ENCODE data around the gene DMD. TPM values are rescaled to one million over a fixed set of nuclear protein-coding genes. Genes with fewer than 3 reads are reported as not detected.

Gene DMD
- total RNA-seq, 4 donors from 2014 or later = 18.7 to 69.5 (median 38.5) TPM

DNA sequence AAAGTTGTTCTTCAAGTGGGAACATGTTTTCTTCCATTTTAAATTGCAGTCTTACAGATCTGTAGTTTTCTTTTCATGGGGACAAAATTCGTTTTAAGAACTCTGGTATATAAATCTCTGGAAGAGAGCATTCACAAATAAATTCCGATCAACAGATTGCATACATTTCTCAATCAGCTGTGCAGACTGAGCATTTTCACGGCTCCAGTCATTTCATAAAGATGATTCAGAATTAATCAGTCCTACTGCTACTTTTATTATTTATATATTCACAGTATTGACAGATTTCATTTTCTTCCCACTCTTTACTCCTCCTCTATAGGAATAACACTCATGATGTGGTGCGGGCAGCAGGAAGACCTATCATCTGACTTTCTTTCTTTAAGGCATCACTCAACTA, 1604.6 kb downstream of the DMD start:
- Histone ChIP-seq H3K9me3 (no peaks in the 10 kb centered on the region), H3K4me1 (no peaks in the 10 kb centered on the region), H3K4me3 (no peak overlapping the region), H3K27ac (no peak overlapping the region), H3K27me3 (no peaks in the 10 kb centered on the region), H3K36me3 (no peaks in the 10 kb centered on the region)
- no peak for DNase-seq (ENCODE audit: low spot score in 2 of 2)
- 76% methylated on average over 4 of the region's 4 CpGs for WGBS
- no peak for TF ChIP-seq POLR2A (IDR thresholded peaks at IDR 0.05)
- TF ChIP-seq POLR2AphosphoS5 (IDR thresholded peaks at IDR 0.05) = no peak
- TF ChIP-seq EP300 (IDR thresholded peaks at IDR 0.05) = no peak
- TF ChIP-seq, protein P1, sequence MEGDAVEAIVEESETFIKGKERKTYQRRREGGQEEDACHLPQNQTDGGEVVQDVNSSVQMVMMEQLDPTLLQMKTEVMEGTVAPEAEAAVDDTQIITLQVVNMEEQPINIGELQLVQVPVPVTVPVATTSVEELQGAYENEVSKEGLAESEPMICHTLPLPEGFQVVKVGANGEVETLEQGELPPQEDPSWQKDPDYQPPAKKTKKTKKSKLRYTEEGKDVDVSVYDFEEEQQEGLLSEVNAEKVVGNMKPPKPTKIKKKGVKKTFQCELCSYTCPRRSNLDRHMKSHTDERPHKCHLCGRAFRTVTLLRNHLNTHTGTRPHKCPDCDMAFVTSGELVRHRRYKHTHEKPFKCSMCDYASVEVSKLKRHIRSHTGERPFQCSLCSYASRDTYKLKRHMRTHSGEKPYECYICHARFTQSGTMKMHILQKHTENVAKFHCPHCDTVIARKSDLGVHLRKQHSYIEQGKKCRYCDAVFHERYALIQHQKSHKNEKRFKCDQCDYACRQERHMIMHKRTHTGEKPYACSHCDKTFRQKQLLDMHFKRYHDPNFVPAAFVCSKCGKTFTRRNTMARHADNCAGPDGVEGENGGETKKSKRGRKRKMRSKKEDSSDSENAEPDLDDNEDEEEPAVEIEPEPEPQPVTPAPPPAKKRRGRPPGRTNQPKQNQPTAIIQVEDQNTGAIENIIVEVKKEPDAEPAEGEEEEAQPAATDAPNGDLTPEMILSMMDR (IDR thresholded peaks at IDR 0.05) = no peak

DNA sequence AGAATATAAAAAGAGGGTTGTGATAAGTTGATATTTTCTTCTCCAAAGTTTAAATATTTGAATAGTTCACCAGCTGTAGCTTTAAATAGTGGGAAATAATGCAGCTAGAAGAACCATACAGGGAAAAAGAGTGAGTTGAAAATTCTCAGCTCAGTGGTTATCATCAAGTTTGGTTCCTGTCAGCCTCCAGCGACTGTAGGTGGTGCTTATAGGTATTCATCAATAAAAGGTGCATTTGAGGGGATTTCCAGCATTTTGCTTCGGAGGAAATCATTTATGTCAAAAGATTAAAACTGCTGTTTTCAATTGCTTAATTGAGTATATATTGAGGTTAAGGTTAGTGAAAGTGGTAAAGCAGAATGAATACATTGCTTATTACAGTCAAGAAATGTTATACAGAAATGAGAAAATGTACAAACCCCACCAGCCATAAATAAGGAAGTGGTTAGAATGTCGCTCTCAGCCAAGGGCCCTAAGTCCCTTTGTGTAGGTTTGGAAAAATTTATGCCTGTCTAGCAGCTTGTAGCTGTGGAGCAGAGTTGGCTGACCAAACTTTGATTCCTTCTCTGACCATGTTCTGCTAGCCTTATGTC, 1606.6 kb downstream of the DMD start:
- Histone ChIP-seq H3K27ac (no peak overlapping the region), H3K27me3 (no peaks in the 10 kb centered on the region), H3K9me3 (no peaks in the 10 kb centered on the region), H3K4me3 (no peak overlapping the region), H3K36me3 (no peaks in the 10 kb centered on the region), H3K4me1 (no peaks in the 10 kb centered on the region)
- DNase-seq (ENCODE audit: low spot score in 2 of 2) = no peak
- TF ChIP-seq EP300 (IDR thresholded peaks at IDR 0.05) = no peak
- no peak for TF ChIP-seq POLR2AphosphoS5 (IDR thresholded peaks at IDR 0.05)
- no peak for TF ChIP-seq POLR2A (IDR thresholded peaks at IDR 0.05)
- TF ChIP-seq, protein P1 (IDR thresholded peaks at IDR 0.05) = no peak
- WGBS = 56% methylated on average over 3 of the region's 3 CpGs

DNA sequence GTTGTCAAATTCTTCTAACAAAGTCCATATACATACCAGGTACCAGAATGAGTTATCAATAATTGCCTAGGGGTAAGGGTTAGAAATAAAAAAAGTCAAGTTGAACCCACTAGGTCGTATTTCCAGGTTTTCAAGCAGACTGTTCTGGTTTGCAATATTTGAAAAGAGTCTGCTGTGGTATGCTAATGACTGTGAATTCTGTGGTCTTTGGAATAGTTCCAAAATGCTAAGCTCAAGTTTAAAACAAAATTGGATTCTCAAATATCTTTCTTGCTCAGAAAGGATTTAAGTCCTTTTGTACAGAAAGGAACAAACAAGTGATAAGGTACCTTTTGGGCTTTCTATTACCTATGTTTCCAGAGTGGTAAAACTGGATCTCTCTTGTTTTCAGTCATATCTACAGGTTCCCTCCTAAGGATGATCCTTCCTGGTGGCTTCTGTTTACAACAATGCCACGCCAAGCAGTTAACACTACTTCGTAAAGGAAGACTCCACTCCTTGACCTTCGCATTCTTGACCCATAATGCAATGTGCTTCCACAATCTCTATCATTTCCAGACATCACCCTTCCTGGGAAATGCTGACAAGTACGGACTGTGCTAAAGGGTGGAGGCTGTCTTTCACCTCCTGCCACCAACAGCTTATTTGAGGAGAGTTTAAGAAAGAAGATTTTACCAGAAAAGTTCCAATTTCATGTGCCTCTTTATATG, 1607.8 kb downstream of the DMD start:
- no peak overlapping the region for H3K4me3 ChIP-seq
- DNase-seq (ENCODE audit: low spot score in 2 of 2) = no peak
- H3K36me3 ChIP-seq = no peaks in the 10 kb centered on the region
- no peaks in the 10 kb centered on the region for H3K27me3 ChIP-seq
- no peaks in the 10 kb centered on the region for H3K4me1 ChIP-seq
- H3K27ac ChIP-seq = no peak overlapping the region
- H3K9me3 ChIP-seq = no peaks in the 10 kb centered on the region
- WGBS = 60% methylated on average over 5 of the region's 5 CpGs
- no peak for TF ChIP-seq POLR2A (IDR thresholded peaks at IDR 0.05)
- TF ChIP-seq EP300 (IDR thresholded peaks at IDR 0.05) = no peak
- TF ChIP-seq, protein P1 (IDR thresholded peaks at IDR 0.05) = no peak
- no peak for TF ChIP-seq POLR2AphosphoS5 (IDR thresholded peaks at IDR 0.05)

DNA sequence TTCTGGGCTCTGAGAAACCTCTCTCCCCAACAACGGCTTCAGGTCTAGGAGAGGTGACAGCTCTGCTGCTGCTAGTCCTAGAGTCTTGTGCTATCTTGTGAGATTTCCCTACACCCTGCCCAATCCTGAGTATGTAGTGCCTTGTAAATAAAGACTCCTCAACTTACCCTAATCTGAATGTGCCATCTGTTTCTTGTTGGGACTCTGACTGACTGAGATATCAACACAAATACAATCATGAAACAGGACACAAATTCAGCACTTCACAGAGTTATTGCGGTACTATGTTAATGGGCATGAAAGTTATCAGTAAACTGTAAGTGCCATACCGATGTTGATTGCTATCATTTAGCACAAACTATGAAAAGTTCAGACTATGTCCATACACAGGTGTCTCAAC, 1610.5 kb downstream of the DMD start:
- H3K9me3 ChIP-seq = no peaks in the 10 kb centered on the region
- no peaks in the 10 kb centered on the region for H3K4me1 ChIP-seq
- H3K4me3 ChIP-seq = no peak overlapping the region
- TF ChIP-seq, protein P1 (IDR thresholded peaks at IDR 0.05) = no peak
- no peak for TF ChIP-seq EP300 (IDR thresholded peaks at IDR 0.05)
- no peak for TF ChIP-seq POLR2AphosphoS5 (IDR thresholded peaks at IDR 0.05)
- TF ChIP-seq POLR2A (IDR thresholded peaks at IDR 0.05) = no peak
- no peaks in the 10 kb centered on the region for H3K27me3 ChIP-seq
- H3K36me3 ChIP-seq = no peaks in the 10 kb centered on the region
- WGBS = 86% methylated on average over 3 of the region's 3 CpGs
- no peak for DNase-seq (ENCODE audit: low spot score in 2 of 2)
- H3K27ac ChIP-seq = no peak overlapping the region

DNA sequence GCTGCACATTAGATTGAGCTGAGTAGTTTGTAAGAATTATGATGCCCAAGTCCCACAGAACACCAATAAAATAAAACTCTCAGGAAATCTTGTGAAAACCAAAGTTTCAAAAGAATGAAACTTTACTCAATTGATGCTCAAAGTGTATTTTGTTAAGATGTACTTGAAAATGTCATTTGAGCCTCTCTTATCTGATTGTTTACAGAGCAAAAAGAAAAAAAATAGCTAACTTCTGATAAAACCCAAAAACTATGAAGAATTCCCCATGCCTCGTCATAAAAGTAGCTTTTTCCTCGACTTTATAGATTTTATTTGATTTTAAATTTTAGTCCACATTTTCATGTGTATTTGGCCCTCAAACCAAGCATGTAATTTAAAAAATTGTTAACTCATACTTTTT, 1618.0 kb downstream of the DMD start:
- no peak overlapping the region for H3K27ac ChIP-seq
- DNase-seq (ENCODE audit: low spot score in 2 of 2) = no peak
- TF ChIP-seq POLR2A (IDR thresholded peaks at IDR 0.05) = no peak
- no peak for TF ChIP-seq EP300 (IDR thresholded peaks at IDR 0.05)
- TF ChIP-seq POLR2AphosphoS5 (IDR thresholded peaks at IDR 0.05) = no peak
- TF ChIP-seq, protein P1 (IDR thresholded peaks at IDR 0.05) = no peak
- no peaks in the 10 kb centered on the region for H3K27me3 ChIP-seq
- H3K4me1 ChIP-seq = no peaks in the 10 kb centered on the region
- H3K4me3 ChIP-seq = no peak overlapping the region
- 66% methylated on average over 2 of the region's 2 CpGs for WGBS
- H3K36me3 ChIP-seq = no peaks in the 10 kb centered on the region
- no peaks in the 10 kb centered on the region for H3K9me3 ChIP-seq
